Suprapubic skin (tissue), 4 donors: ENCODE results near the gene NBAS.

Experiments
- CTCF ChIP-seq, 2 donors: fragments of 200-600 bp in 1 of 2; fragments of 450-650 bp in 1 of 2; sonication (generic) in 1 of 2; IDR thresholded peaks; one replicate each; pipeline ENCODE4 v1.5.1; 2016 to 2019; ENCODE audit warnings: antibody characterized with exemption in 2 of 2, mild to moderate bottlenecking in 1 of 2, moderate library complexity in 1 of 2
- POLR2A ChIP-seq, 2 donors: fragments of 450-650 bp; IDR thresholded peaks; one replicate each; pipeline ENCODE4 v1.6.1; 2017; ENCODE audit warnings: antibody characterized with exemption in 2 of 2, mild to moderate bottlenecking in 2 of 2, moderate library complexity in 2 of 2
- POLR2AphosphoS5 ChIP-seq, 3 donors: sonication (generic); formaldehyde crosslinking; IDR thresholded peaks; one replicate each; pipeline ENCODE4 v1.6.1; 2017; ENCODE audit warnings: antibody characterized with exemption in 3 of 3

GRCh38 chr2:15399241-15399640 lies 161.9 kb downstream of the NBAS start:
- TF ChIP-seq CTCF (IDR thresholded peaks at IDR 0.05) (no peak), POLR2A (IDR thresholded peaks at IDR 0.05) (no peak), POLR2AphosphoS5 (IDR thresholded peaks at IDR 0.05) (no peak)
